WI38 (cell line): ENCODE data around the gene MILR1.

ENCODE experiments used
- H3K4me3 ChIP-seq: 2 replicates; pipeline ENCODE4 v1.5.1; 2011; ENCODE audit warnings: low read depth, mild to moderate bottlenecking, control low read depth, low read length
- TF ChIP-seq, protein P1 (sequence below): IDR thresholded peaks from 2 replicates; pipeline ENCODE4 v1.5.1; 2012; ENCODE audit warnings: low read depth, mild to moderate bottlenecking, control low read depth, low read length

Gene MILR1

DNA sequence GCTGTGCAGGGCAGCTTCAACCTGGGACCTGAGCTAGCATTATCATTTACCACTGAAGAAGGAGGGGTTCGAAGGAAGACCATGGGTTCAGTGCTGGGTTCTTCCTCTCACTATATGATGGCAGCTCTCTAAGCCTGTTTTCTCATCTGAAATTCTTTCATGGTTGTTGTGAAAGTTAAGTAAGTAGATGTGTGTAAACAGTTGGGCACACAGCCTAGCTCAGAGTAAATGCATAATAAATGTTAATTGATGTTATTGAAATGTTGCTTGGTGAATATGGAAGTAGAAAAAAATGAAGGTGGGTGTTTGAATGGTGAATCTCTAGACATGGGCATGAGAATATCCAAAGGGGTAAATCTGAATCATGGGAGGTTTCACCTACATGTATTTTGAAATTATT lies 66.9 kb downstream of the MILR1 start:
- TF ChIP-seq, protein P1, sequence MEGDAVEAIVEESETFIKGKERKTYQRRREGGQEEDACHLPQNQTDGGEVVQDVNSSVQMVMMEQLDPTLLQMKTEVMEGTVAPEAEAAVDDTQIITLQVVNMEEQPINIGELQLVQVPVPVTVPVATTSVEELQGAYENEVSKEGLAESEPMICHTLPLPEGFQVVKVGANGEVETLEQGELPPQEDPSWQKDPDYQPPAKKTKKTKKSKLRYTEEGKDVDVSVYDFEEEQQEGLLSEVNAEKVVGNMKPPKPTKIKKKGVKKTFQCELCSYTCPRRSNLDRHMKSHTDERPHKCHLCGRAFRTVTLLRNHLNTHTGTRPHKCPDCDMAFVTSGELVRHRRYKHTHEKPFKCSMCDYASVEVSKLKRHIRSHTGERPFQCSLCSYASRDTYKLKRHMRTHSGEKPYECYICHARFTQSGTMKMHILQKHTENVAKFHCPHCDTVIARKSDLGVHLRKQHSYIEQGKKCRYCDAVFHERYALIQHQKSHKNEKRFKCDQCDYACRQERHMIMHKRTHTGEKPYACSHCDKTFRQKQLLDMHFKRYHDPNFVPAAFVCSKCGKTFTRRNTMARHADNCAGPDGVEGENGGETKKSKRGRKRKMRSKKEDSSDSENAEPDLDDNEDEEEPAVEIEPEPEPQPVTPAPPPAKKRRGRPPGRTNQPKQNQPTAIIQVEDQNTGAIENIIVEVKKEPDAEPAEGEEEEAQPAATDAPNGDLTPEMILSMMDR, result no peak
- no peak overlapping the region for H3K4me3 ChIP-seq
